IMR-90 (cell line): ENCODE measurements around the gene HSH2D. TPM values are rescaled to one million over a fixed set of nuclear protein-coding genes. Genes with fewer than 3 reads are reported as not detected.

Source experiments
- ATAC-seq: fragments of 200-7000 bp; cut with Tn5 transposase; 2 replicates; pipeline ENCODE4 v1.9.1; 2020; ENCODE audit warnings: low read depth, mild to moderate bottlenecking, moderate library complexity
- BruUV-seq: library from RNA; stranded (reverse); fragments of 400-500 nt; replicated peaks from 2 replicates; lab custom pipeline; 2021; lab: Mats Ljungman, UMichigan
- CTCF ChIA-PET: fragments of 300-600 bp; formaldehyde crosslinking; extraction: SDS; loops from one replicate; lab custom pipeline; 2021; ENCODE audit warnings: antibody characterized with exemption; lab: Yijun Ruan, JAX
- POLR2A ChIA-PET: fragments of 300-600 bp; sonication (Branson Sonifier 250); formaldehyde crosslinking; loops from one replicate; lab custom pipeline; 2022; ENCODE audit warnings: antibody characterized with exemption; ENCODE audit not compliant: unreplicated experiment; lab: Charles Lee
- DNase-seq: peaks from one replicate; pipeline ENCODE4 v3.0.0; 2013
- H2AFZ ChIP-seq: replicated peaks from 2 replicates; pipeline ENCODE3; 2013; ENCODE audit warnings: low read length, mild to moderate bottlenecking; ENCODE audit not compliant: poor library complexity
- H2AK5ac ChIP-seq: 2 replicates; pipeline ENCODE4 v1.6.1; 2013; ENCODE audit warnings: low read depth, low read length, inconsistent platforms
- H2AK9ac ChIP-seq: replicated peaks from 2 replicates; pipeline ENCODE3; 2013; ENCODE audit warnings: mild to moderate bottlenecking, low read depth, low read length, moderate library complexity; ENCODE audit not compliant: poor library complexity
- H2BK120ac ChIP-seq: 2 replicates; pipeline ENCODE4 v1.6.1; 2013; ENCODE audit warnings: low read depth, low read length, inconsistent platforms
- H2BK15ac ChIP-seq: 3 replicates; pipeline ENCODE4 v1.6.1; 2013; ENCODE audit warnings: low read depth, low read length, inconsistent platforms
- H2BK20ac ChIP-seq: 2 replicates; pipeline ENCODE4 v1.6.1; 2013; ENCODE audit warnings: low read depth, mild to moderate bottlenecking, inconsistent platforms, low read length, moderate library complexity
- H2BK5ac ChIP-seq: 2 replicates; pipeline ENCODE4 v1.6.1; 2013; ENCODE audit warnings: mild to moderate bottlenecking, low read depth, low read length, inconsistent platforms; ENCODE audit not compliant: poor library complexity, severe bottlenecking
- H3K14ac ChIP-seq: replicated peaks from 2 replicates; pipeline ENCODE4 v1.6.1; 2013; ENCODE audit warnings: low read depth, low read length, inconsistent platforms
- H3K18ac ChIP-seq: 2 replicates; pipeline ENCODE4 v1.6.1; 2013; ENCODE audit warnings: low read depth, low read length, control low read depth
- H3K23ac ChIP-seq: 2 replicates; pipeline ENCODE4 v1.6.1; 2013; ENCODE audit warnings: low read depth, low read length, inconsistent platforms
- H3K27ac ChIP-seq: 2 replicates; pipeline ENCODE4 v1.5.1; 2013; ENCODE audit warnings: mild to moderate bottlenecking, control low read depth, low read length; ENCODE audit not compliant: insufficient read depth
- H3K27me3 ChIP-seq: 2 replicates; pipeline ENCODE4 v1.6.1; 2013; ENCODE audit warnings: low read length; ENCODE audit not compliant: control insufficient read depth, insufficient read depth
- H3K36me3 ChIP-seq: 2 replicates; pipeline ENCODE4 v1.6.1; 2013; ENCODE audit warnings: low read length, mixed read lengths; ENCODE audit not compliant: control insufficient read depth, insufficient read depth
- H3K4ac ChIP-seq: 2 replicates; pipeline ENCODE4 v1.6.1; 2013; ENCODE audit warnings: low read depth, low read length, inconsistent platforms
- H3K4me1 ChIP-seq: 2 replicates; pipeline ENCODE4 v1.6.1; 2013; ENCODE audit warnings: low read length, mixed read lengths; ENCODE audit not compliant: control insufficient read depth, insufficient read depth
- H3K4me2 ChIP-seq: 2 replicates; pipeline ENCODE4 v1.6.1; 2013; ENCODE audit warnings: low read depth, mild to moderate bottlenecking, control low read depth, low read length, moderate library complexity
- H3K4me3 ChIP-seq: 2 replicates; pipeline ENCODE4 v1.5.1; 2013; ENCODE audit warnings: low read depth, mild to moderate bottlenecking, control low read depth, low read length, moderate library complexity; ENCODE audit not compliant: insufficient read depth
- H3K56ac ChIP-seq: 2 replicates; pipeline ENCODE4 v1.6.1; 2013; ENCODE audit warnings: low read length, inconsistent platforms; ENCODE audit not compliant: insufficient read depth; ENCODE audit errors: extremely low read depth
- H3K79me1 ChIP-seq, 2 experiments: 2 replicates each; pipeline ENCODE4 v1.6.1; 2013; ENCODE audit warnings: low read length in 2 of 2, inconsistent platforms in 1 of 2, low read depth in 1 of 2
- H3K9ac ChIP-seq: 2 replicates; pipeline ENCODE4 v1.6.1; 2013; ENCODE audit warnings: low read depth, low read length, control low read depth
- H3K9me1 ChIP-seq: 2 replicates; pipeline ENCODE4 v1.6.1; 2013; ENCODE audit warnings: low read length, inconsistent platforms; ENCODE audit not compliant: insufficient read depth
- H3K9me3 ChIP-seq: 2 replicates; pipeline ENCODE4 v1.6.1; 2013; ENCODE audit warnings: low read length; ENCODE audit not compliant: control insufficient read depth, insufficient read depth
- H4K20me1 ChIP-seq: 2 replicates; pipeline ENCODE4 v1.6.1; 2013; ENCODE audit warnings: low read length, inconsistent platforms; ENCODE audit not compliant: insufficient read depth
- H4K5ac ChIP-seq: 2 replicates; pipeline ENCODE4 v1.6.1; 2013; ENCODE audit warnings: mild to moderate bottlenecking, low read depth, low read length, control low read depth
- H4K8ac ChIP-seq, 2 experiments: 2 replicates each; pipeline ENCODE4 v1.6.1; 2013; ENCODE audit warnings: low read depth in 2 of 2, low read length in 2 of 2, control low read depth in 1 of 2, inconsistent platforms in 1 of 2
- H4K91ac ChIP-seq: 2 replicates; pipeline ENCODE4 v1.6.1; 2013; ENCODE audit warnings: low read depth, low read length, inconsistent platforms; ENCODE audit not compliant: insufficient read depth
- CTCF ChIP-seq: conservative IDR thresholded peaks from 2 replicates; pipeline ENCODE4 v1.5.1; 2012; ENCODE audit warnings: mild to moderate bottlenecking, low read depth, low read length, improper control_type of control experiment
- ELK1 ChIP-seq: fragments of 150-350 bp; IDR thresholded peaks from 2 replicates; pipeline ENCODE4 v1.6.1; 2016; ENCODE audit warnings: low read depth, mild to moderate bottlenecking, low read length, moderate library complexity, borderline replicate concordance
- FOS ChIP-seq: fragments of 150-350 bp; IDR thresholded peaks from 2 replicates; pipeline ENCODE4 v1.6.1; 2016; ENCODE audit warnings: low read depth, low read length
- MAFK ChIP-seq: IDR thresholded peaks from 2 replicates; pipeline ENCODE4 v1.6.1; 2012; ENCODE audit warnings: low read depth, low read length, improper control_type of control experiment
- MAZ ChIP-seq: IDR thresholded peaks from 2 replicates; pipeline ENCODE4 v1.6.1; 2012; ENCODE audit warnings: low read depth, mild to moderate bottlenecking, low read length, improper control_type of control experiment, moderate library complexity, borderline replicate concordance
- MXI1 ChIP-seq: IDR thresholded peaks from 2 replicates; pipeline ENCODE4 v1.6.1; 2012; ENCODE audit warnings: low read depth, mild to moderate bottlenecking, low read length, moderate library complexity, borderline replicate concordance
- NFE2L2 ChIP-seq: fragments of 150-350 bp; IDR thresholded peaks from 2 replicates; pipeline ENCODE4 v1.6.1; 2016; ENCODE audit warnings: low read depth, mild to moderate bottlenecking, low read length
- POLR2A ChIP-seq: IDR thresholded peaks from 2 replicates; pipeline ENCODE4 v1.6.1; 2012; ENCODE audit warnings: mild to moderate bottlenecking, low read depth, low read length
- SMC3 ChIP-seq: fragments of 150-350 bp; IDR thresholded peaks from 2 replicates; pipeline ENCODE4 v1.6.1; 2016; ENCODE audit warnings: low read depth, mild to moderate bottlenecking, antibody characterized with exemption, low read length, moderate library complexity
- USF2 ChIP-seq: fragments of 150-350 bp; IDR thresholded peaks from 2 replicates; pipeline ENCODE4 v1.6.1; 2017; ENCODE audit warnings: mild to moderate bottlenecking, antibody characterized with exemption, low read length, low read depth
- WGBS, 2 experiments: methylation state at CpG; one replicate each; pipeline versions ENCODE4 v1.1.5 to v1.1.7; 2013; ENCODE audit warnings: missing lambda C conversion rate in 2 of 2; ENCODE audit not compliant: insufficient read length in 1 of 2; ENCODE audit errors: extremely low coverage in 2 of 2; 5-methylcytosine and 5-hydroxymethylcytosine counted together
- dilution Hi-C: fragments of 300-500 bp; cut with HindIII; formaldehyde crosslinking; loops from one replicate; pipeline ENCODE4 v1.14.3; 2018; ENCODE audit warnings: low sequenced_read_pairs; ENCODE audit not compliant: unreplicated experiment
- in situ Hi-C: fragments of 300-500 bp; cut with MboI; formaldehyde crosslinking; loops from 3 replicates; pipeline ENCODE4 v1.14.3; 2019; ENCODE audit warnings: low sequenced_read_pairs, inconsistent platforms, mixed read lengths
- intact Hi-C: fragments of 100-400 bp; cut with micrococcal nuclease; formaldehyde crosslinking; loops from 2 replicates; pipeline ENCODE4 v1.10.0; 2022
- polyA plus RNA-seq, 3 experiments: library from polyadenylated mRNA; depleted of rRNA; stranded (reverse); fragments of >200 nt; gene quantifications; 2 replicates each; pipeline ENCODE4 v1.2.3, GENCODE V29; 2012; ENCODE audit warnings: low replicate concordance in 1 of 3
- total RNA-seq: library from RNA; depleted of rRNA; stranded (reverse); fragments of >200 nt; gene quantifications from 2 replicates; pipeline ENCODE4 v1.2.3, GENCODE V29; 2012

HSH2D gene
- total and polyA plus RNA-seq, 2 of the 4 experiments (the other 2 are of a cell fraction): not detected

GRCh38 chr19:16202320-16203255 lies 59.1 kb downstream of the HSH2D start (continued):
- no peak for TF ChIP-seq SMC3

GRCh38 chr19:16203256-16204004 lies 59.9 kb downstream of the HSH2D start:
- H3K4me2 ChIP-seq: no peak overlapping the region
- H3K9me1 ChIP-seq: peaks cover 24% of the 10 kb centered on the region
- H3K56ac ChIP-seq: no peak overlapping the region
- H4K20me1 ChIP-seq: peaks cover 47% of the 10 kb centered on the region
- H4K5ac ChIP-seq: no peak overlapping the region
- H3K27me3 ChIP-seq: no peaks in the 10 kb centered on the region
- no TSS peak for BruUV-seq
- no peak overlapping the region for H3K23ac ChIP-seq
- no peak for TF ChIP-seq SMC3
- no peak for TF ChIP-seq NFE2L2
- TF ChIP-seq MAFK: no peak
- TF ChIP-seq MXI1: no peak
- TF ChIP-seq FOS: no peak
- no peak for TF ChIP-seq ELK1
- no peak for TF ChIP-seq POLR2A
- TF ChIP-seq MAZ: no peak
- no peak for TF ChIP-seq USF2
- TF ChIP-seq CTCF: no peak
- no peak overlapping the region for H3K4me3 ChIP-seq
- no peak overlapping the region for H2AK9ac ChIP-seq
- ATAC-seq: no peak
- ChIA-PET POLR2A (no interaction called here), CTCF (no interaction called here)
- no peak overlapping the region for H3K18ac ChIP-seq
- DNase-seq: no peak
- H2AFZ ChIP-seq: no peak overlapping the region
- H3K4me1 ChIP-seq: peaks cover 11% of the 10 kb centered on the region
- no peak overlapping the region for H3K14ac ChIP-seq
- H2BK120ac ChIP-seq: no peak overlapping the region
- intact Hi-C loops (no loop called here), in situ Hi-C loops (no loop called here), dilution Hi-C loops (no loop called here)
- H2BK5ac ChIP-seq: no peak overlapping the region
- no peak overlapping the region for H2BK15ac ChIP-seq
- WGBS, 2 experiments: 100% methylated on average over 1 of the region's 19 CpGs; no CpG with 5 or more reads in 1 of the 2 experiments
- H3K4ac ChIP-seq: no peak overlapping the region
- peaks cover 68% of the 10 kb centered on the region for H3K36me3 ChIP-seq
- H4K8ac ChIP-seq: no peak overlapping the region
- no peak overlapping the region for H3K27ac ChIP-seq
- H2AK5ac ChIP-seq: no peak overlapping the region
- no peak overlapping the region for H3K9ac ChIP-seq
- H3K9me3 ChIP-seq: no peaks in the 10 kb centered on the region
- H2BK20ac ChIP-seq: no peak overlapping the region
- peaks cover 32 to 86% of the 10 kb centered on the region in 2 experiments for H3K79me1 ChIP-seq
- H4K91ac ChIP-seq: no peak overlapping the region
